GM21367 (cell line): Measurements from ENCODE around the gene ATP6V0E2.
"Not testable (repeated sequence)": the region's sequence is repeated elsewhere in the genome, so short reads cannot be mapped to it uniquely, and the experiment has no call there.

Experiments used
- ATAC-seq: cut with Tn5 transposase; IDR thresholded peaks from one replicate; pipeline ENCODE4 v1.9.1; 2021; ENCODE audit not compliant: unreplicated experiment

ATP6V0E2 gene

GRCh38 chr7:149873074-149873969 lies at the start of gene ATP6V0E2:
Gene ATP6V0E2 (plus strand): TSS chr7:149873969. CDS start chr7:149874066, 97 bp downstream.
- ATAC-seq: peak; percentile 79

- no peak for ATAC-seq
These were observed 49.4 kb upstream of the ATP6V0E2 start for GRCh38 chr7:149824301-149824741.

GRCh38 chr7:149824748-149825566 lies 48.8 kb upstream of the ATP6V0E2 start:
- no peak for ATAC-seq

GRCh38 chr7:149825567-149826343 lies 48.0 kb upstream of the ATP6V0E2 start:
- no peak for ATAC-seq

GRCh38 chr7:149826344-149827088 lies 47.3 kb upstream of the ATP6V0E2 start:
- no peak for ATAC-seq

- ATAC-seq: no peak
These were observed 46.4 kb upstream of the ATP6V0E2 start for GRCh38 chr7:149827089-149827981.

- ATAC-seq: no peak
These were observed 45.1 kb upstream of the ATP6V0E2 start for GRCh38 chr7:149828357-149829309.

GRCh38 chr7:149830527-149830926 lies 43.2 kb upstream of the ATP6V0E2 start:
- ATAC-seq: not testable (repeated sequence)

GRCh38 chr7:149830997-149831740 lies 42.6 kb upstream of the ATP6V0E2 start:
- no peak for ATAC-seq

- ATAC-seq: no peak
These were observed 42.0 kb upstream of the ATP6V0E2 start for GRCh38 chr7:149831741-149832219.

- no peak for ATAC-seq
These were observed 41.3 kb upstream of the ATP6V0E2 start for GRCh38 chr7:149832332-149833041.

- no peak for ATAC-seq
These were observed 40.2 kb upstream of the ATP6V0E2 start for GRCh38 chr7:149833495-149834130.

GRCh38 chr7:149834601-149835000 lies 39.2 kb upstream of the ATP6V0E2 start:
- no peak for ATAC-seq

- ATAC-seq: no peak
These were observed 37.3 kb upstream of the ATP6V0E2 start for GRCh38 chr7:149836434-149836833.

GRCh38 chr7:149837564-149838223 lies 36.1 kb upstream of the ATP6V0E2 start:
- ATAC-seq: no peak
